Left hindlimb (tissue), 1 donor: ENCODE measurements around the gene UBAC1.
"Not testable (repeated sequence)": the region's sequence is repeated elsewhere in the genome, so short reads cannot be mapped to it uniquely, and the experiment has no call there.

Experiments used
- DNase-seq: peaks from one replicate; pipeline ENCODE4 v3.0.0-alpha.2; 2018

Gene UBAC1

GRCh38 chr9:135976531-135976930 lies 15.4 kb upstream of the UBAC1 start:
- DNase-seq, result no peak

- no peak for DNase-seq
Observed at GRCh38 chr9:135975834-135976233, 14.7 kb upstream of the UBAC1 start.

GRCh38 chr9:135974220-135974573 lies 13.0 kb upstream of the UBAC1 start:
- no peak for DNase-seq

GRCh38 chr9:135973277-135974219 lies 12.4 kb upstream of the UBAC1 start:
- DNase-seq, result no peak

GRCh38 chr9:135971892-135972291 lies 10.7 kb upstream of the UBAC1 start:
- DNase-seq, result no peak

GRCh38 chr9:135971111-135971766 lies 10.1 kb upstream of the UBAC1 start:
- DNase-seq, result no peak

- DNase-seq, result no peak
Observed at GRCh38 chr9:135970128-135970815, 9.1 kb upstream of the UBAC1 start.

GRCh38 chr9:135969064-135969683 lies 8.0 kb upstream of the UBAC1 start:
- DNase-seq, result no peak

GRCh38 chr9:135968601-135969000 lies 7.4 kb upstream of the UBAC1 start:
- no peak for DNase-seq

- no peak for DNase-seq
Observed at GRCh38 chr9:135968083-135968476, 6.9 kb upstream of the UBAC1 start.

- not testable (repeated sequence) for DNase-seq
Observed at GRCh38 chr9:135966916-135967260, 5.7 kb upstream of the UBAC1 start.

GRCh38 chr9:135965124-135965756 lies 4.1 kb upstream of the UBAC1 start:
- DNase-seq, result peak; percentile 16

GRCh38 chr9:135963938-135964337 lies 2.8 kb upstream of the UBAC1 start:
- DNase-seq, result peak; percentile 13

- peak; percentile 4 for DNase-seq
Observed at GRCh38 chr9:135963338-135963737, 2.2 kb upstream of the UBAC1 start.

GRCh38 chr9:135962696-135963307 lies 1.6 kb upstream of the UBAC1 start:
- DNase-seq, result peak; percentile 23

- no peak for DNase-seq
Observed at GRCh38 chr9:135961811-135962695, 880 bp upstream of the UBAC1 start.

- DNase-seq, result peak; percentile 45
Observed at GRCh38 chr9:135960411-135961276, 529 bp downstream of the UBAC1 start.

- peak; percentile 7 for DNase-seq
Observed at GRCh38 chr9:135959814-135960213, 1.4 kb downstream of the UBAC1 start.

GRCh38 chr9:135958485-135958884 lies 2.7 kb downstream of the UBAC1 start:
- DNase-seq, result no peak

GRCh38 chr9:135957431-135957830 lies 3.7 kb downstream of the UBAC1 start:
- no peak for DNase-seq
